22Rv1 (cell line): Measurements from ENCODE around the gene STK25.

Source experiments
- H3K27ac ChIP-seq: fragments of 450-650 bp; 2 replicates; pipeline ENCODE4 v1.5.1; 2017
- CTCF ChIP-seq: fragments of 450-650 bp; IDR thresholded peaks from 2 replicates; pipeline ENCODE4 v1.5.1; 2017; ENCODE audit warnings: mild to moderate bottlenecking

Gene STK25

GRCh38 chr2:241443486-241444223 lies 64.7 kb downstream of the STK25 start:
- no peak overlapping the region for H3K27ac ChIP-seq
- no peak for TF ChIP-seq CTCF
